Endothelial cell of umbilical vein (primary cell): Measurements from ENCODE around the gene CCT3. TPM values are rescaled to one million over a fixed set of nuclear protein-coding genes. Genes with fewer than 3 reads are reported as not detected.
A peak's percentile ranks its signal among the peaks of the same experiment; 100 is the strongest.

Experiments used
- BruUV-seq: library from RNA; stranded (reverse); fragments of 400-500 nt; replicated peaks from 2 replicates; lab custom pipeline; 2021; lab: Mats Ljungman, UMichigan
- CTCF ChIA-PET: fragments of 300-600, 350-600 bp; sonication (Branson Sonifier 250); formaldehyde crosslinking; loops from one replicate; lab custom pipeline; 2021; ENCODE audit warnings: antibody characterized with exemption, inconsistent platforms; lab: Charles Lee
- POLR2A ChIA-PET: fragments of 300-600, 350-600 bp; sonication (Branson Sonifier 250); formaldehyde crosslinking; loops from one replicate; lab custom pipeline; 2021; ENCODE audit warnings: antibody characterized with exemption, inconsistent platforms; lab: Charles Lee
- DNase-seq: peaks from one replicate; pipeline ENCODE4 v3.0.0-alpha.2; 2011; ENCODE audit warnings: low read depth, low spot score
- FAIRE-seq: peaks from 2 replicates; lab custom pipeline; 2011; peaks lifted over from hg19 to GRCh38; lab: Jason Lieb, UNC
- H2AFZ ChIP-seq: 2 replicates; pipeline ENCODE4 v1.6.0; 2012; ENCODE audit warnings: low read depth, low read length, control low read depth, inconsistent platforms
- H3K27ac ChIP-seq: 2 replicates; pipeline ENCODE4 v1.5.1; 2011; ENCODE audit warnings: low read depth, mild to moderate bottlenecking, control low read depth, low read length, moderate library complexity; ENCODE audit not compliant: insufficient read depth
- H3K27me3 ChIP-seq, 2 experiments: 2 replicates each; pipeline versions ENCODE4 v1.6.0 to v1.6.1; 2011; ENCODE audit warnings: low read length in 2 of 2, mixed read lengths in 1 of 2; ENCODE audit not compliant: control insufficient read depth in 2 of 2, insufficient read depth in 2 of 2
- H3K36me3 ChIP-seq, 2 experiments: 2 replicates in 1 of 2; 3 replicates in 1 of 2; pipeline ENCODE4 v1.5.1; 2011; ENCODE audit warnings: low read length in 2 of 2, mild to moderate bottlenecking in 1 of 2, moderate library complexity in 1 of 2; ENCODE audit not compliant: control insufficient read depth in 2 of 2, insufficient read depth in 2 of 2; ENCODE audit errors: extremely low read depth in 1 of 2
- H3K4me1 ChIP-seq: 3 replicates; pipeline ENCODE4 v1.5.1; 2011; ENCODE audit warnings: mild to moderate bottlenecking, low read length; ENCODE audit not compliant: control insufficient read depth, insufficient read depth; ENCODE audit errors: extremely low read depth
- H3K4me2 ChIP-seq: 2 replicates; pipeline ENCODE4 v1.6.1; 2011; ENCODE audit warnings: low read length, control low read depth, mixed read lengths; ENCODE audit not compliant: insufficient read depth
- H3K4me3 ChIP-seq, 3 experiments: fragments of 200-600 bp in 1 of 3; sonication (generic), shearing (Covaris generic) in 1 of 3; replicated peaks in 1 of 3; 2 replicates each; pipeline ENCODE4 v1.5.1; 2011 to 2016; ENCODE audit warnings: control low read depth in 3 of 3, low read length in 3 of 3, mild to moderate bottlenecking in 2 of 3, inconsistent platforms in 1 of 3, low read depth in 1 of 3, moderate library complexity in 1 of 3; ENCODE audit not compliant: insufficient read depth in 1 of 3
- H3K79me2 ChIP-seq: 2 replicates; pipeline ENCODE4 v1.6.0; 2012; ENCODE audit warnings: low read length, inconsistent platforms; ENCODE audit not compliant: control insufficient read depth, insufficient read depth
- H3K9ac ChIP-seq: replicated peaks from 2 replicates; pipeline ENCODE3; 2011; ENCODE audit warnings: low read length, control low read depth; ENCODE audit not compliant: insufficient read depth; ENCODE audit errors: extremely low read depth
- H3K9me1 ChIP-seq: replicated peaks from 3 replicates; pipeline ENCODE4 v1.6.0; 2011; ENCODE audit warnings: mild to moderate bottlenecking, low read length; ENCODE audit not compliant: control insufficient read depth, insufficient read depth; ENCODE audit errors: extremely low read depth
- H3K9me3 ChIP-seq: replicated peaks from 2 replicates; pipeline ENCODE4 v1.5.1; 2012; ENCODE audit warnings: low read length, inconsistent platforms; ENCODE audit not compliant: control insufficient read depth, insufficient read depth
- H4K20me1 ChIP-seq: replicated peaks from 2 replicates; pipeline ENCODE3; 2011; ENCODE audit warnings: mild to moderate bottlenecking, low read length; ENCODE audit not compliant: control insufficient read depth, insufficient read depth; ENCODE audit errors: extremely low read depth
- EZH2 ChIP-seq: IDR thresholded peaks from 2 replicates; pipeline ENCODE4 v1.6.1; 2012; ENCODE audit warnings: borderline replicate concordance, low read depth, mild to moderate bottlenecking, moderate library complexity, low read length, inconsistent platforms; ENCODE audit not compliant: severe bottlenecking
- GATA2 ChIP-seq: IDR thresholded peaks from 2 replicates; pipeline ENCODE4 v1.7.0; 2011; ENCODE audit warnings: low read depth, mild to moderate bottlenecking, moderate library complexity, mixed read lengths, low read length; ENCODE audit not compliant: insufficient read length, insufficient read depth
- MYC ChIP-seq: IDR thresholded peaks from one replicate; pipeline ENCODE4 v1.6.1; 2011; ENCODE audit warnings: mild to moderate bottlenecking, low read depth, low read length
- POLR2A ChIP-seq: IDR thresholded peaks from 2 replicates; pipeline ENCODE4 v1.6.1; 2012; ENCODE audit warnings: low read depth, mild to moderate bottlenecking, control low read depth, low read length
- POLR2AphosphoS5 ChIP-seq: IDR thresholded peaks from 2 replicates; pipeline ENCODE4 v1.6.1; 2012; ENCODE audit warnings: low read depth, mild to moderate bottlenecking, control low read depth, low read length, moderate library complexity; ENCODE audit not compliant: insufficient read depth
- dilution Hi-C: fragments of 300-500 bp; cut with MboI; formaldehyde crosslinking; loops from one replicate; pipeline ENCODE4 v1.15.0; 2019; ENCODE audit warnings: low sequenced_read_pairs; ENCODE audit not compliant: extremely low pct_ligation_motif_present
- intact Hi-C: fragments of 100-400 bp; cut with micrococcal nuclease; formaldehyde crosslinking; loops from one replicate; pipeline ENCODE4 v1.10.0; 2022
- polyA plus RNA-seq, 4 experiments: library from polyadenylated mRNA; depleted of rRNA in 3 of 4; stranded (reverse) in 3 of 4; unstranded in 1 of 4; fragments of >200 nt; gene quantifications; 2 replicates each; pipeline versions ENCODE4 v1.2.1 to v1.2.3, GENCODE V29; 2011 to 2012; ENCODE audit warnings: missing spikeins in 1 of 4
- total RNA-seq: library from RNA; stranded (reverse); gene quantifications from 2 replicates; pipeline ENCODE4 v1.2.3, GENCODE V29; 2021
- TF ChIP-seq, protein P1 (sequence below), 2 donors: IDR thresholded peaks; 1 replicate in 1 of 2; 2 replicates in 1 of 2; pipeline ENCODE4 v1.5.1; 2011; ENCODE audit warnings: low read length in 2 of 2, mild to moderate bottlenecking in 2 of 2, moderate library complexity in 2 of 2, control low read depth in 1 of 2, inconsistent platforms in 1 of 2, low read depth in 1 of 2; ENCODE audit not compliant: insufficient read depth in 1 of 2; ENCODE audit errors: extremely low read depth in 1 of 2
- TF ChIP-seq, protein P2 (sequence below): IDR thresholded peaks from 2 replicates; pipeline ENCODE4 v1.6.1; 2011; ENCODE audit not compliant: insufficient read depth, insufficient read length

CCT3 gene
- total and polyA plus RNA-seq, 2 donors (not counting 3 experiments of a cell fraction or from before 2014, with no cell fraction given) = 276 to 367 TPM

DNA sequence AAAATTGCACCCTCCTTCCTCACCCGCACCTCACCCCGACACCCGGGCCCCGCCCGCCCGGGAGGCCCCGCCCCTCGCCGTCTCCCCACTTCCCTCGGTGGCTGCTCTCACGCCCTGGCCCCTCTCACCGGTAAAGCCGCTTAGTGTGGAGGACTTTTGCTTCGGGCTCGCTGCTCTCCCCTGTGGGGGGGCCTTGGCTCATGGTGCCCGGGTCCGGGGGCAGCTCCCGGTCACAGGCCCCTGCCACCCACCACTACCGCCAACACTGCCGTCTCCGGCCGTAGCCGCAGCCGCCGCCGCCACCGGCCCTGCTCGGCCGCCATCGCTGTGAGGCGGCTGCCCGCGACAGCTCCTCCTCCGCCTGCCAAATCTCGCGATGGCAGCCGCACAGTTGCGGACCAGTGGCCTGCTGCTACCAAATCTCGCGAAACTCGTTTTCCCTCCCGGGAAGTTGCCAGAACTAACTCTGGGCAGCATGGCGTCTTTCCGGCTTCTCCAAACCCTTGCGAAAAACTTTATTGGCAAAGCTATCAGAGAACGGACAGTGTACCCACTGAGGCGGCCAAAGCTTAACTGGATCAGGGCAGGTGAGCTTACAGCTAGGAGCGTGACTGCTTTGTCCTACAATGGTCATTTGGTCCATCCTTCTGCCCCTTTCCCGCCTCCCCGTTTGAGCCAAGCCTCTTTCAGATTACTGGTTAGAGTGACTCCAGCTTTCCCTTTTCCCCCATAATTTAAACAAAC, 55.4 kb downstream of the CCT3 start, which contains the start of gene SMG5:
Gene SMG5 (minus strand): TSS at position 347 of the 744 bp plus-strand sequence. CDS start 145 bp downstream, at position 202.
- BruUV-seq = no TSS peak
- TF ChIP-seq POLR2A = peak; percentile 93
- TF ChIP-seq, protein P1, sequence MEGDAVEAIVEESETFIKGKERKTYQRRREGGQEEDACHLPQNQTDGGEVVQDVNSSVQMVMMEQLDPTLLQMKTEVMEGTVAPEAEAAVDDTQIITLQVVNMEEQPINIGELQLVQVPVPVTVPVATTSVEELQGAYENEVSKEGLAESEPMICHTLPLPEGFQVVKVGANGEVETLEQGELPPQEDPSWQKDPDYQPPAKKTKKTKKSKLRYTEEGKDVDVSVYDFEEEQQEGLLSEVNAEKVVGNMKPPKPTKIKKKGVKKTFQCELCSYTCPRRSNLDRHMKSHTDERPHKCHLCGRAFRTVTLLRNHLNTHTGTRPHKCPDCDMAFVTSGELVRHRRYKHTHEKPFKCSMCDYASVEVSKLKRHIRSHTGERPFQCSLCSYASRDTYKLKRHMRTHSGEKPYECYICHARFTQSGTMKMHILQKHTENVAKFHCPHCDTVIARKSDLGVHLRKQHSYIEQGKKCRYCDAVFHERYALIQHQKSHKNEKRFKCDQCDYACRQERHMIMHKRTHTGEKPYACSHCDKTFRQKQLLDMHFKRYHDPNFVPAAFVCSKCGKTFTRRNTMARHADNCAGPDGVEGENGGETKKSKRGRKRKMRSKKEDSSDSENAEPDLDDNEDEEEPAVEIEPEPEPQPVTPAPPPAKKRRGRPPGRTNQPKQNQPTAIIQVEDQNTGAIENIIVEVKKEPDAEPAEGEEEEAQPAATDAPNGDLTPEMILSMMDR (IDR thresholded peaks at IDR 0.05; ENCODE audit: extremely low read depth in 1 of 2, insufficient read depth in 1 of 2, low read depth in 1 of 2, low read length in 2 of 2) = no peak
- TF ChIP-seq, protein P2, sequence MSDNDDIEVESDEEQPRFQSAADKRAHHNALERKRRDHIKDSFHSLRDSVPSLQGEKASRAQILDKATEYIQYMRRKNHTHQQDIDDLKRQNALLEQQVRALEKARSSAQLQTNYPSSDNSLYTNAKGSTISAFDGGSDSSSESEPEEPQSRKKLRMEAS = no peak
- TF ChIP-seq EZH2 = no peak
- no peak for TF ChIP-seq GATA2
- TF ChIP-seq POLR2AphosphoS5 = peak; percentile 92
- no peak for TF ChIP-seq MYC
- H4K20me1 ChIP-seq = peaks cover 2% of the 10 kb centered on the region
- FAIRE-seq (peak; percentile 99), DNase-seq (peak; percentile 98)
- H3K27ac ChIP-seq = peak within 1 kb of the TSS; percentile 69
- CTCF ChIA-PET = interaction anchor here (0.8 to 3.2 kb wide), 13 partner anchors 10 to 186 kb away, joined by 3 to 10 read pairs (median 3); partner anchors contain the start of genes GLMP and PMF1
- H3K4me1 ChIP-seq = peaks cover 14% of the 10 kb centered on the region
- H3K79me2 ChIP-seq = peaks cover 46% of the 10 kb centered on the region
- H3K4me3 ChIP-seq = peak within 1 kb of the TSS; percentile 81 to 95 (median 90)
- H3K9ac ChIP-seq = peak within 1 kb of the TSS; percentile 93
- H3K36me3 ChIP-seq = peaks cover 8 to 10% of the 10 kb centered on the region in 2 experiments
- intact Hi-C loops = loop anchor here (1.0 kb wide), 1 partner anchor 9 kb away; no protein-coding TSS in a partner anchor
- no peaks in the 10 kb centered on the region for H3K9me3 ChIP-seq
- dilution Hi-C loops = no loop called here
- H2AFZ ChIP-seq = peak within 1 kb of the TSS; percentile 85
- POLR2A ChIA-PET = interaction anchor here (0.6 to 1.5 kb wide), 6 partner anchors 8 to 52 kb away, joined by 3 to 5 read pairs (median 3); partner anchors contain the start of gene GLMP
- H3K9me1 ChIP-seq = no peaks in the 10 kb centered on the region
- H3K4me2 ChIP-seq = peak within 1 kb of the TSS; percentile 94
- no peaks in the 10 kb centered on the region for H3K27me3 ChIP-seq
